ENCODE data around the gene UFSP2.
A peak's percentile ranks its signal among the peaks of the same experiment; 100 is the strongest.

The UFSP2 gene

DNA sequence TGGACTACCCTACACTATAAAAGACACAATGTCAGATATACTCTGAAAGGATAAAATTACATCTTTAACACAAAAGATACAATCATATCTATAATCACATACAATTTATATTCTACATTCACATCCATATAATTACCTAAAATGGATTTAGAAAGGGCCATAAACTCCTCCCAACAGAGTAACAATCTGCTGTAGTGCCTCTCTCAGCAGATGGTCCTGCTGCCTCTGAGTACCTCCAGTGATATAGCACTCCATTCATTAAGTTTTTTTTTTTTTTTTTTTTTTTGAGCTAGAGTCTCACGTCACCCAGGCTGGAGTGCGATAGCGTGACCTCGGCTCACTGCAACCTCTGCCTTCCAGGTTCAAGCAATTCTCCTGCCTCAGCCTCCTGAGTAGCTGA is 21.7 kb downstream of the UFSP2 start:
- Histone ChIP-seq H3K9me3 (ENCODE audit: control insufficient read depth in 5 of 5, low read length in 5 of 5) (no peaks in the 10 kb centered on the region), H3K4me3 (ENCODE audit: low read depth in 1 of 5, low read length in 5 of 5) (no peak overlapping the region), H3K9ac (ENCODE audit: low read length in 5 of 5) (no peak overlapping the region), H3K4me1 (ENCODE audit: control insufficient read depth in 5 of 5, insufficient read depth in 5 of 5, low read length in 5 of 5) (no peaks in the 10 kb centered on the region), H3K36me3 (ENCODE audit: control insufficient read depth in 5 of 5, insufficient read depth in 5 of 5, low read length in 5 of 5) (peaks cover 35 to 65% (median 43%) of the 10 kb centered on the region in 5 donors), H3K27me3 (ENCODE audit: control insufficient read depth in 5 of 5, insufficient read depth in 4 of 5, low read length in 5 of 5) (no peaks in the 10 kb centered on the region), H3K27ac (ENCODE audit: low read depth, low read length) (no peak overlapping the region)

DNA sequence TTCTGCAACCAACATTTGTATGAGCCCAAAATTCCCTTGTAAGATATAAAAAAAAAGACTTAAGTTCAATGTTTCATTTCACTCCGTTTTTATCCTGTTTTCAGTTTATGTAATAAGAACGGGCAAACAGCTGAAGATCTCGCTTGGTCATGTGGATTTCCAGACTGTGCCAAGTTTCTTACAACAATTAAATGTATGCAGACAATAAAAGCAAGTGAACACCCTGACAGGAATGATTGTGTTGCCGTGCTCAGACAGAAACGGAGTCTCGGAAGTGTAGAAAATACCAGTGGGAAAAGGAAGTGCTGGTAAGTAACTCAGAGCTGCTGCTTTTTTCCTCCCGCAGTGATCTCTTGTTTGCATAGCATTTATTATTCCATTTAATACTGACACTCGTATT is 26.3 kb downstream of the UFSP2 start:
- H3K4me1 ChIP-seq (ENCODE audit: control insufficient read depth in 5 of 5, insufficient read depth in 5 of 5, low read length in 5 of 5): peaks cover 3 to 21% (median 19%) of the 10 kb centered on the region in 5 donors
- H3K9ac ChIP-seq (ENCODE audit: low read length in 5 of 5): no peak overlapping the region
- H3K27me3 ChIP-seq (ENCODE audit: control insufficient read depth in 5 of 5, insufficient read depth in 4 of 5, low read length in 5 of 5): no peaks in the 10 kb centered on the region
- H3K27ac ChIP-seq (ENCODE audit: low read depth, low read length): no peak overlapping the region
- H3K9me3 ChIP-seq (ENCODE audit: control insufficient read depth in 5 of 5, low read length in 5 of 5): no peaks in the 10 kb centered on the region
- no peak overlapping the region for H3K4me3 ChIP-seq (ENCODE audit: low read depth in 1 of 5, low read length in 5 of 5)
- H3K36me3 ChIP-seq (ENCODE audit: control insufficient read depth in 5 of 5, insufficient read depth in 5 of 5, low read length in 5 of 5): peaks cover 25 to 44% (median 26%) of the 10 kb centered on the region in 5 donors

DNA sequence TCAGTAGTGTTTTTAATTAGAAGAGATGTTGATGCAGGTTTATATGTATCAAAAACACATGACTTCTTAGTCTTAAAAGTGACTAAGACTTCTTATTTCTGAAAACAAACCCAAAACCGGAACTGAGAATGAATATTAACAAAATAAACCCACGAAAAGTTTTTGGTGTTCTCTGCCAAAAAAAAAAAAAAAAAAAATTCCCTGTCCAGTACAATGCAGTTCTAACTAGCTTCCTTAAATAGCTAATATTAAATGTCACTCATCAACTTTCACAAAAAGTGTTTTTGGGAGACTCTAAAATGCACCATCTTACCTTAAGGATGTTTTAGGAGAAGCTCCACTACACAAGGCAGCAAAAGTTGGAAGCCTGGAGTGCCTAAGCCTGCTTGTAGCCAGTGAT is 27.1 kb downstream of the UFSP2 start:
- H3K9ac ChIP-seq (ENCODE audit: low read length in 5 of 5): no peak overlapping the region
- no peaks in the 10 kb centered on the region for H3K27me3 ChIP-seq (ENCODE audit: control insufficient read depth in 5 of 5, insufficient read depth in 4 of 5, low read length in 5 of 5)
- no peaks in the 10 kb centered on the region for H3K9me3 ChIP-seq (ENCODE audit: control insufficient read depth in 5 of 5, low read length in 5 of 5)
- peaks cover 3 to 22% (median 21%) of the 10 kb centered on the region in 5 donors for H3K4me1 ChIP-seq (ENCODE audit: control insufficient read depth in 5 of 5, insufficient read depth in 5 of 5, low read length in 5 of 5)
- no peak overlapping the region for H3K27ac ChIP-seq (ENCODE audit: low read depth, low read length)
- peaks cover 25 to 41% (median 26%) of the 10 kb centered on the region in 5 donors for H3K36me3 ChIP-seq (ENCODE audit: control insufficient read depth in 5 of 5, insufficient read depth in 5 of 5, low read length in 5 of 5)
- no peak overlapping the region for H3K4me3 ChIP-seq (ENCODE audit: low read depth in 1 of 5, low read length in 5 of 5)

GRCh38 chr4:185396724-185397385 is 28.9 kb downstream of the UFSP2 start, which contains the start of gene ANKRD37:
Gene ANKRD37 (plus strand): TSS chr4:185396841. CDS start chr4:185396924, 83 bp downstream.
- peak within 1 kb of the TSS; percentile 98 for H3K27ac ChIP-seq (ENCODE audit: low read depth, low read length)
- no peaks in the 10 kb centered on the region for H3K27me3 ChIP-seq (ENCODE audit: control insufficient read depth in 5 of 5, insufficient read depth in 4 of 5, low read length in 5 of 5)
- H3K9ac ChIP-seq (ENCODE audit: low read length in 5 of 5): peak within 1 kb of the TSS in 4 of 5 donors; percentile 78 to 93 (median 87)
- H3K4me1 ChIP-seq (ENCODE audit: control insufficient read depth in 5 of 5, insufficient read depth in 5 of 5, low read length in 5 of 5): peaks cover 3 to 22% (median 21%) of the 10 kb centered on the region in 5 donors
- H3K36me3 ChIP-seq (ENCODE audit: control insufficient read depth in 5 of 5, insufficient read depth in 5 of 5, low read length in 5 of 5): peaks cover 17 to 28% (median 23%) of the 10 kb centered on the region in 5 donors
- peak within 1 kb of the TSS; percentile 80 to 85 (median 85) for H3K4me3 ChIP-seq (ENCODE audit: low read depth in 1 of 5, low read length in 5 of 5)
- H3K9me3 ChIP-seq (ENCODE audit: control insufficient read depth in 5 of 5, low read length in 5 of 5): no peaks in the 10 kb centered on the region

- peak overlapping the region in 4 of 5 donors; percentile 78 to 93 (median 87) for H3K9ac ChIP-seq (ENCODE audit: low read length in 5 of 5)
- peak overlapping the region; percentile 98 for H3K27ac ChIP-seq (ENCODE audit: low read depth, low read length)
- H3K4me3 ChIP-seq (ENCODE audit: low read depth in 1 of 5, low read length in 5 of 5): peak overlapping the region; percentile 79 to 85 (median 81)
- no peaks in the 10 kb centered on the region for H3K9me3 ChIP-seq (ENCODE audit: control insufficient read depth in 5 of 5, low read length in 5 of 5)
- peaks cover 3 to 22% (median 21%) of the 10 kb centered on the region in 5 donors for H3K4me1 ChIP-seq (ENCODE audit: control insufficient read depth in 5 of 5, insufficient read depth in 5 of 5, low read length in 5 of 5)
- peaks cover 10 to 21% (median 15%) of the 10 kb centered on the region in 5 donors for H3K36me3 ChIP-seq (ENCODE audit: control insufficient read depth in 5 of 5, insufficient read depth in 5 of 5, low read length in 5 of 5)
- H3K27me3 ChIP-seq (ENCODE audit: control insufficient read depth in 5 of 5, insufficient read depth in 4 of 5, low read length in 5 of 5): no peaks in the 10 kb centered on the region
Measured at GRCh38 chr4:185395956-185396723, 29.6 kb downstream of the UFSP2 start.

DNA sequence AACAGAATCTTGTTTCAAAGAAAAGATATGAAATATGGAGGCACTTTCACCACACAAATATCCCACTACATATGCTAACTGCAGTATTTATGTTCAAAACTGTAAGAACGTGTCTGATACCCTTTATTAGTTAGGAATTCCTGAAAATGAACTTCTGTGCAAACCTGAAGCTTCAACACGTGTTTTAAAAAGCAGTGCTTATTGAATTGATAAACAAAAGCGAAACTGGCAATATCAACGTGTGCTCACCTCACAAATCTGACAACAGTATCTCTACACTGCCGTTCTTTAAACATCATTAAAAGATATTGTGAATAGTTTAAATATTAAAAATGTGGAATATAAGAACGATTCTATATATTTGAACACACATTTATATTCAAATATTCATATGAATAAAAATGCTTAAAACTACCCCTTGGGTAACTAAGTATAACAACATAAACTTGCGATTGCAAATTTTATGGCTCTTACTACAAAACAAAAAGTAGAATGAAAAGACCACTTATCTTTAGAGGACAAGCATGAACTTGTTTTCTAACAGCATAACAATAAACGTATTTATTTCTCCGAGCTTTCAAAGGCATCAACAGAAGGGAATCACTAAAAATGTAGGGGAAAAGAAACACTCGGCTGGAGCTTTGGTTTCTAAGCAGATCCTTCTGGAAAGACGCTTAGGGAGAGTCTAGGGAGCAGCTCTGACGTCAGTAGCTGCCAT is 30.4 kb downstream of the UFSP2 start, which contains the start of gene LRP2BP:
Gene LRP2BP, minus strand, starts transcription at position 687 of the 718 bp plus-strand sequence. CDS start 17,738 bp downstream, outside the sequence.
- Histone ChIP-seq H3K9ac (ENCODE audit: low read length in 5 of 5) (peak within 1 kb of the TSS; percentile 51 to 93 (median 84)), H3K27me3 (ENCODE audit: control insufficient read depth in 5 of 5, insufficient read depth in 4 of 5, low read length in 5 of 5) (no peaks in the 10 kb centered on the region), H3K27ac (ENCODE audit: low read depth, low read length) (peak within 1 kb of the TSS; percentile 98), H3K4me3 (ENCODE audit: low read depth in 1 of 5, low read length in 5 of 5) (peak within 1 kb of the TSS; percentile 80 to 85 (median 85)), H3K4me1 (ENCODE audit: control insufficient read depth in 5 of 5, insufficient read depth in 5 of 5, low read length in 5 of 5) (peaks cover 3 to 22% (median 21%) of the 10 kb centered on the region in 5 donors), H3K36me3 (ENCODE audit: control insufficient read depth in 5 of 5, insufficient read depth in 5 of 5, low read length in 5 of 5) (peaks cover 5 to 15% (median 10%) of the 10 kb centered on the region in 5 donors), H3K9me3 (ENCODE audit: control insufficient read depth in 5 of 5, low read length in 5 of 5) (no peaks in the 10 kb centered on the region)

GRCh38 chr4:185394568-185395237 is 31.1 kb downstream of the UFSP2 start:
- no peaks in the 10 kb centered on the region for H3K9me3 ChIP-seq (ENCODE audit: control insufficient read depth in 5 of 5, low read length in 5 of 5)
- peak overlapping the region in 4 of 5 donors; percentile 78 to 93 (median 87) for H3K9ac ChIP-seq (ENCODE audit: low read length in 5 of 5)
- H3K4me3 ChIP-seq (ENCODE audit: low read depth in 1 of 5, low read length in 5 of 5): peak overlapping the region; percentile 68 to 85 (median 80)
- H3K27me3 ChIP-seq (ENCODE audit: control insufficient read depth in 5 of 5, insufficient read depth in 4 of 5, low read length in 5 of 5): no peaks in the 10 kb centered on the region
- peak overlapping the region; percentile 98 for H3K27ac ChIP-seq (ENCODE audit: low read depth, low read length)
- peaks cover 3 to 22% (median 21%) of the 10 kb centered on the region in 5 donors for H3K4me1 ChIP-seq (ENCODE audit: control insufficient read depth in 5 of 5, insufficient read depth in 5 of 5, low read length in 5 of 5)
- peaks cover 0 to 8% (median 3%) of the 10 kb centered on the region in 5 donors for H3K36me3 ChIP-seq (ENCODE audit: control insufficient read depth in 5 of 5, insufficient read depth in 5 of 5, low read length in 5 of 5)

DNA sequence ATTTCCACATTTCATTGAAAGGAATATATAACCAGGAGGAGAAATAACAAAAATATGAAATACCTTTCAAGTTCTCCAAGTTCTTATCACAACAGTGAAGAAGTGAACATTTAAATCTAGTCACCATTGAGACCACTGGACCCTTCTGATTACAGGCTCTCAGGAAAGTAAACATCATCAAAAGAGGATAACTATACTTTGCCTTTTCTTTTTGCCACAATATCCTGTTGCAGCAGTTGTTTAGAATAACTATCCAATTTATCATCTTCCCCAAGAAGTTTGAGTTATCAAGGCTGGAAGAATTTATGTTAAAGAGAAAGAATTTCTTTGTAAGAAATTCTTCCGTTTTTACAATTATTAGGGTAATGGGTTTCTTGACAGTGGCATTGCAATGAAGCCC is 33.6 kb downstream of the UFSP2 start:
- H3K27ac ChIP-seq (ENCODE audit: low read depth, low read length): no peak overlapping the region
- no peaks in the 10 kb centered on the region for H3K27me3 ChIP-seq (ENCODE audit: control insufficient read depth in 5 of 5, insufficient read depth in 4 of 5, low read length in 5 of 5)
- H3K36me3 ChIP-seq (ENCODE audit: control insufficient read depth in 5 of 5, insufficient read depth in 5 of 5, low read length in 5 of 5): no peaks in the 10 kb centered on the region
- peaks cover 3 to 21% (median 18%) of the 10 kb centered on the region in 5 donors for H3K4me1 ChIP-seq (ENCODE audit: control insufficient read depth in 5 of 5, insufficient read depth in 5 of 5, low read length in 5 of 5)
- H3K9ac ChIP-seq (ENCODE audit: low read length in 5 of 5): no peak overlapping the region
- H3K9me3 ChIP-seq (ENCODE audit: control insufficient read depth in 5 of 5, low read length in 5 of 5): no peaks in the 10 kb centered on the region
- H3K4me3 ChIP-seq (ENCODE audit: low read depth in 1 of 5, low read length in 5 of 5): no peak overlapping the region

DNA sequence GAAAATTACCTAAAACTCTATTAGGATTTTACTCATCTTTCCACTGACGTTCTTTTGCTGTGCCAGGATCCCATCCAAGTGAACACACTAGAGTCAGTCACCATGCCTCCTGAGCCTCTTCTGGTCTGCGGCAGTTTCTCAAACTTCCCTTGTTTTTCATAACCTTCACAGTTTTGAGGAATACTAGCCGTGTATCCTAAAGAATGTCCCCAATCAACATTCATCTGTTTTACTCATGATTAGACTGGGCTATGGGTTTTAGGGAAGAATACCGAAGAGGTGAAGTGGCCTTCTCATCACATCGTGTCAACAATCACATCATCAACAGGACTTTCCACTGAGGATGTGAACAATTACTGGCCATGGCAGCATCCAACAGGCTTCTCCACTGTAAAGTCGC is 34.8 kb downstream of the UFSP2 start:
- Histone ChIP-seq H3K4me3 (ENCODE audit: low read depth in 1 of 5, low read length in 5 of 5) (no peak overlapping the region), H3K27ac (ENCODE audit: low read depth, low read length) (no peak overlapping the region), H3K9ac (ENCODE audit: low read length in 5 of 5) (no peak overlapping the region), H3K36me3 (ENCODE audit: control insufficient read depth in 5 of 5, insufficient read depth in 5 of 5, low read length in 5 of 5) (no peaks in the 10 kb centered on the region), H3K9me3 (ENCODE audit: control insufficient read depth in 5 of 5, low read length in 5 of 5) (no peaks in the 10 kb centered on the region), H3K27me3 (ENCODE audit: control insufficient read depth in 5 of 5, insufficient read depth in 4 of 5, low read length in 5 of 5) (no peaks in the 10 kb centered on the region), H3K4me1 (ENCODE audit: control insufficient read depth in 5 of 5, insufficient read depth in 5 of 5, low read length in 5 of 5) (peaks cover 0 to 14% (median 9%) of the 10 kb centered on the region in 5 donors)

Measured in subcutaneous abdominal adipose tissue (tissue), 5 donors.